WTC11 (cell line): Measurements from ENCODE around the gene GDPD4. TPM values are rescaled to one million over a fixed set of nuclear protein-coding genes. Genes with fewer than 3 reads are reported as not detected.

ENCODE experiments used
- ATAC-seq: fragments of 200-7000 bp; cut with Tn5 transposase; 2 replicates; pipeline ENCODE4 v1.10.0; 2021; ENCODE audit warnings: mild to moderate bottlenecking, moderate library complexity
- CTCF ChIA-PET: fragments of 300-600 bp; sonication (Branson Sonifier 250); formaldehyde crosslinking; loops from one replicate; lab custom pipeline; 2021; ENCODE audit warnings: antibody characterized with exemption; lab: Charles Lee
- POLR2A ChIA-PET: fragments of 350-600 bp; sonication (Branson Sonifier 250); formaldehyde crosslinking; loops from one replicate; lab custom pipeline; 2021; ENCODE audit warnings: antibody characterized with exemption; lab: Charles Lee
- DNase-seq: peaks from one replicate; pipeline ENCODE4 v3.0.0; 2021; ENCODE audit warnings: low spot score
- H3K27ac Mint-ChIP-seq: 2 replicates; pipeline ENCODE4 v1.8.0; 2021; ENCODE audit warnings: mixed read lengths
- H3K27me3 Mint-ChIP-seq: 2 replicates; pipeline ENCODE4 v1.8.0; 2021; ENCODE audit warnings: low read depth, mild to moderate bottlenecking, moderate library complexity, mixed read lengths
- H3K36me3 Mint-ChIP-seq: 2 replicates; pipeline ENCODE4 v1.8.0; 2021; ENCODE audit warnings: mixed read lengths
- H3K4me1 Mint-ChIP-seq: 2 replicates; pipeline ENCODE4 v1.8.0; 2022; ENCODE audit warnings: mixed read lengths
- H3K4me3 Mint-ChIP-seq: 2 replicates; pipeline ENCODE4 v1.8.0; 2021; ENCODE audit warnings: mild to moderate bottlenecking, moderate library complexity, mixed read lengths
- H3K9me3 Mint-ChIP-seq: 2 replicates; pipeline ENCODE4 v1.8.0; 2021; ENCODE audit warnings: mixed read lengths
- AR ChIP-seq: fragments of 250-450 bp; sonication (Bioruptor Pico); IDR thresholded peaks from 2 replicates; pipeline ENCODE4 v1.9.0; 2021; ENCODE audit warnings: mild to moderate bottlenecking
- ATF2 ChIP-seq: sonication (generic); formaldehyde crosslinking; IDR thresholded peaks from 2 replicates; pipeline ENCODE4 v1.8.1; 2022; ENCODE audit warnings: low read depth, missing genetic modification reagents, borderline replicate concordance
- CDX4 ChIP-seq: fragments of 250-450 bp; sonication (Bioruptor Pico); IDR thresholded peaks from 2 replicates; pipeline ENCODE4 v1.9.0; 2021; ENCODE audit warnings: moderate library complexity, mild to moderate bottlenecking, inconsistent platforms, borderline replicate concordance
- E2F5 ChIP-seq: sonication (generic); formaldehyde crosslinking; IDR thresholded peaks from 2 replicates; pipeline ENCODE4 v1.8.1; 2022; ENCODE audit warnings: mild to moderate bottlenecking, moderate library complexity, missing genetic modification reagents
- FOXJ3 ChIP-seq: sonication (generic); formaldehyde crosslinking; IDR thresholded peaks from 2 replicates; pipeline ENCODE4 v1.9.0; 2021; ENCODE audit warnings: missing genetic modification reagents, mild to moderate bottlenecking, borderline replicate concordance
- FOXK1 ChIP-seq: sonication (generic); formaldehyde crosslinking; IDR thresholded peaks from 2 replicates; pipeline ENCODE4 v1.8.0; 2022; ENCODE audit warnings: mild to moderate bottlenecking, moderate library complexity, missing genetic modification reagents
- FOXP1 ChIP-seq: sonication (generic); formaldehyde crosslinking; IDR thresholded peaks from 2 replicates; pipeline ENCODE4 v1.8.0; 2022; ENCODE audit warnings: missing genetic modification reagents, mild to moderate bottlenecking, moderate library complexity, borderline replicate concordance
- HMGA2 ChIP-seq: fragments of 250-450 bp; sonication (Bioruptor Pico); IDR thresholded peaks from 2 replicates; pipeline ENCODE4 v1.4.0; 2021; ENCODE audit warnings: mild to moderate bottlenecking, moderate library complexity
- HMGXB4 ChIP-seq: sonication (generic); formaldehyde crosslinking; IDR thresholded peaks from 2 replicates; pipeline ENCODE4 v1.8.1; 2023; ENCODE audit warnings: mild to moderate bottlenecking, moderate library complexity, missing genetic modification reagents
- SMAD3 ChIP-seq: sonication (generic); formaldehyde crosslinking; IDR thresholded peaks from 2 replicates; pipeline ENCODE4 v1.8.0; 2022; ENCODE audit warnings: missing genetic modification reagents, mild to moderate bottlenecking, borderline replicate concordance
- SP1 ChIP-seq: sonication (generic); formaldehyde crosslinking; conservative IDR thresholded peaks from 2 replicates; pipeline ENCODE4 v1.8.1; 2022; ENCODE audit warnings: missing genetic modification reagents
- ZNF121 ChIP-seq: sonication (generic); formaldehyde crosslinking; IDR thresholded peaks from 2 replicates; pipeline ENCODE4 v1.8.0; 2023; ENCODE audit warnings: missing genetic modification reagents
- ZNF232 ChIP-seq: sonication (generic); formaldehyde crosslinking; IDR thresholded peaks from 2 replicates; pipeline ENCODE4 v1.8.0; 2022; ENCODE audit warnings: mild to moderate bottlenecking, missing genetic modification reagents
- ZNF317 ChIP-seq: sonication (generic); formaldehyde crosslinking; IDR thresholded peaks from 2 replicates; pipeline ENCODE4 v1.8.1; 2023; ENCODE audit warnings: low read depth, mild to moderate bottlenecking, moderate library complexity, missing genetic modification reagents, borderline replicate concordance
- ZNF425 ChIP-seq: fragments of 250-450 bp; sonication (Bioruptor Pico); conservative IDR thresholded peaks from 2 replicates; pipeline ENCODE4 v1.9.0; 2021; ENCODE audit warnings: mild to moderate bottlenecking
- total RNA-seq: library from RNA; stranded (reverse); gene quantifications from 3 replicates; pipeline ENCODE4 v1.2.3, GENCODE V29; 2021

GDPD4 gene
- total RNA-seq, 1 experiment from 2014 or later = not detected

GRCh38 chr11:77187111-77187750 lies 114.3 kb downstream of the GDPD4 start:
- CTCF ChIA-PET = interaction anchor here (0.8 to 7.4 kb wide), 16 partner anchors 11 to 142 kb away, joined by 3 to 147 read pairs (median 8); partner anchors contain the start of gene MYO7A

More at GRCh38 chr11:77187111-77187750, 114.3 kb downstream of the GDPD4 start:
- H3K36me3 Mint-ChIP-seq = no peaks in the 10 kb centered on the region
- H3K4me1 Mint-ChIP-seq = peaks cover 16% of the 10 kb centered on the region
- no peaks in the 10 kb centered on the region; the same call in 1 of the 2 replicates for H3K27me3 Mint-ChIP-seq
- no peak for DNase-seq
- POLR2A ChIA-PET = interaction anchor here (1.4 kb wide), 1 partner anchor 60 kb away, joined by 6 read pairs; no protein-coding TSS in a partner anchor
- no peak overlapping the region for H3K4me3 Mint-ChIP-seq
- no peaks in the 10 kb centered on the region for H3K9me3 Mint-ChIP-seq
- ATAC-seq = no peak
- no peak overlapping the region for H3K27ac Mint-ChIP-seq
- TF ChIP-seq SP1 (CRISPR knock-in tag) (no peak), AR (no peak), HMGA2 (no peak), E2F5 (CRISPR knock-in tag) (no peak), FOXK1 (CRISPR knock-in tag) (no peak), SMAD3 (no peak), FOXJ3 (CRISPR knock-in tag) (no peak), FOXP1 (CRISPR knock-in tag) (no peak), HMGXB4 (no peak), ZNF232 (CRISPR knock-in tag) (no peak), ZNF121 (no peak), ZNF425 (CRISPR knock-in tag) (no peak), CDX4 (CRISPR knock-in tag) (no peak), ATF2 (CRISPR knock-in tag) (no peak), ZNF317 (no peak)
